Liver (tissue), 9 donors: ENCODE results near the gene MS4A7. TPM values are rescaled to one million over a fixed set of nuclear protein-coding genes. Genes with fewer than 3 reads are reported as not detected.
A peak's percentile ranks its signal among the peaks of the same experiment; 100 is the strongest.
"Not testable (repeated sequence)": the region's sequence is repeated elsewhere in the genome, so short reads cannot be mapped to it uniquely, and the experiment has no call there.

Experiments
- DNase-seq: peaks from one replicate; pipeline ENCODE4 v3.0.0-alpha.2; 2017; ENCODE audit warnings: low spot score
- H3K27ac ChIP-seq, 2 donors: one replicate each; pipeline ENCODE4 v1.7.0; 2013; ENCODE audit warnings: inconsistent platforms in 2 of 2, low read length in 2 of 2, control low read depth in 1 of 2, low read depth in 1 of 2, mild to moderate bottlenecking in 1 of 2
- H3K27me3 ChIP-seq, 4 donors: one replicate each; pipeline versions ENCODE4 v1.6.1 to v1.7.0; 2013; ENCODE audit warnings: low read length in 3 of 4, inconsistent platforms in 1 of 4, mild to moderate bottlenecking in 1 of 4, moderate library complexity in 1 of 4; ENCODE audit not compliant: control insufficient read depth in 4 of 4, insufficient read depth in 4 of 4
- H3K36me3 ChIP-seq, 4 donors: one replicate each; pipeline versions ENCODE4 v1.6.1 to v1.7.0; 2013; ENCODE audit warnings: low read length in 3 of 4, mild to moderate bottlenecking in 3 of 4, low read depth in 1 of 4, moderate library complexity in 1 of 4; ENCODE audit not compliant: control insufficient read depth in 4 of 4, insufficient read depth in 3 of 4
- H3K4me1 ChIP-seq, 4 donors: one replicate each; pipeline versions ENCODE4 v1.6.1 to v1.7.0; 2013; ENCODE audit warnings: low read length in 3 of 4, mild to moderate bottlenecking in 3 of 4, moderate library complexity in 1 of 4; ENCODE audit not compliant: control insufficient read depth in 4 of 4, insufficient read depth in 4 of 4
- H3K4me3 ChIP-seq, 3 donors: one replicate each; pipeline versions ENCODE4 v1.6.1 to v1.7.0; 2013; ENCODE audit warnings: low read length in 3 of 3, control low read depth in 1 of 3, low read depth in 1 of 3, mild to moderate bottlenecking in 1 of 3
- H3K9ac ChIP-seq, 2 donors: one replicate each; pipeline ENCODE4 v1.7.0; 2013; ENCODE audit warnings: low read length in 2 of 2, mild to moderate bottlenecking in 2 of 2, moderate library complexity in 2 of 2, control low read depth in 1 of 2, low read depth in 1 of 2
- H3K9me3 ChIP-seq, 4 donors: one replicate each; pipeline versions ENCODE4 v1.6.1 to v1.7.0; 2013; ENCODE audit warnings: low read length in 3 of 4; ENCODE audit not compliant: control insufficient read depth in 4 of 4
- ATF3 ChIP-seq: IDR thresholded peaks from 2 replicates; pipeline ENCODE4 v1.6.1; 2016; ENCODE audit warnings: antibody characterized with exemption
- CTCF ChIP-seq: fragments of 150-350 bp; IDR thresholded peaks from 2 replicates; pipeline ENCODE4 v1.5.1; 2017; ENCODE audit warnings: improper control_type of control experiment, low read depth, low read length; ENCODE audit not compliant: missing input control
- FOXA1 ChIP-seq: IDR thresholded peaks from 2 replicates; pipeline ENCODE4 v1.6.1; 2016; ENCODE audit warnings: antibody characterized with exemption
- JUND ChIP-seq, 2 donors: IDR thresholded peaks; 2 replicates each; pipeline ENCODE4 v1.6.1; 2016; ENCODE audit warnings: antibody characterized with exemption in 2 of 2
- MAX ChIP-seq: IDR thresholded peaks from 2 replicates; pipeline ENCODE4 v1.6.1; 2016; ENCODE audit warnings: antibody characterized with exemption
- NR2F2 ChIP-seq: IDR thresholded peaks from 2 replicates; pipeline ENCODE4 v1.6.1; 2016; ENCODE audit warnings: antibody characterized with exemption
- RAD21 ChIP-seq, 2 donors: IDR thresholded peaks; 2 replicates each; pipeline ENCODE4 v1.6.1; 2016; ENCODE audit warnings: antibody characterized with exemption in 2 of 2, mild to moderate bottlenecking in 2 of 2
- REST ChIP-seq: IDR thresholded peaks from 2 replicates; pipeline ENCODE4 v1.6.1; 2016; ENCODE audit warnings: antibody characterized with exemption, mild to moderate bottlenecking
- RXRA ChIP-seq, 2 donors: IDR thresholded peaks; 2 replicates each; pipeline ENCODE4 v1.6.1; 2017 to 2018; ENCODE audit warnings: antibody characterized with exemption in 2 of 2, mild to moderate bottlenecking in 1 of 2
- TAF1 ChIP-seq: conservative IDR thresholded peaks from 2 replicates; pipeline ENCODE4 v1.6.1; 2016; ENCODE audit warnings: antibody characterized with exemption, mild to moderate bottlenecking
- WGBS: extraction: QIAGEN DNeasy Blood & Tissue Kit; methylation state at CpG from one replicate; pipeline ENCODE4 v1.1.7; 2013; 5-methylcytosine and 5-hydroxymethylcytosine counted together
- polyA plus RNA-seq, 2 donors: library from polyadenylated mRNA; stranded (reverse) in 1 of 2; unstranded in 1 of 2; fragments of 200-250 nt in 1 of 2; fragments of >200 nt in 1 of 2; fragmentation: Nextera tagmentation in 1 of 2; extraction: Ambion mirVana in 1 of 2; gene quantifications; one replicate each; pipeline versions ENCODE4 v1.2.1 to v1.2.3, GENCODE V29; 2013 to 2015
- total RNA-seq, 2 donors: library from RNA; depleted of rRNA; stranded (reverse); fragments of >200 nt; gene quantifications; one replicate each; pipeline ENCODE4 v1.2.3, GENCODE V29; 2014
- TF ChIP-seq, protein P1 (sequence below): IDR thresholded peaks from 2 replicates; pipeline ENCODE4 v1.6.1; 2016; ENCODE audit warnings: antibody characterized with exemption
- donor health status: healthy.
- donor health status: healthy.
- donor health status: healthy.
- donor health status: healthy.
- donor health status: healthy.

Gene MS4A7
- total and polyA plus RNA-seq, 4 donors: 16.3 to 50.0 (median 28.5) TPM

DNA sequence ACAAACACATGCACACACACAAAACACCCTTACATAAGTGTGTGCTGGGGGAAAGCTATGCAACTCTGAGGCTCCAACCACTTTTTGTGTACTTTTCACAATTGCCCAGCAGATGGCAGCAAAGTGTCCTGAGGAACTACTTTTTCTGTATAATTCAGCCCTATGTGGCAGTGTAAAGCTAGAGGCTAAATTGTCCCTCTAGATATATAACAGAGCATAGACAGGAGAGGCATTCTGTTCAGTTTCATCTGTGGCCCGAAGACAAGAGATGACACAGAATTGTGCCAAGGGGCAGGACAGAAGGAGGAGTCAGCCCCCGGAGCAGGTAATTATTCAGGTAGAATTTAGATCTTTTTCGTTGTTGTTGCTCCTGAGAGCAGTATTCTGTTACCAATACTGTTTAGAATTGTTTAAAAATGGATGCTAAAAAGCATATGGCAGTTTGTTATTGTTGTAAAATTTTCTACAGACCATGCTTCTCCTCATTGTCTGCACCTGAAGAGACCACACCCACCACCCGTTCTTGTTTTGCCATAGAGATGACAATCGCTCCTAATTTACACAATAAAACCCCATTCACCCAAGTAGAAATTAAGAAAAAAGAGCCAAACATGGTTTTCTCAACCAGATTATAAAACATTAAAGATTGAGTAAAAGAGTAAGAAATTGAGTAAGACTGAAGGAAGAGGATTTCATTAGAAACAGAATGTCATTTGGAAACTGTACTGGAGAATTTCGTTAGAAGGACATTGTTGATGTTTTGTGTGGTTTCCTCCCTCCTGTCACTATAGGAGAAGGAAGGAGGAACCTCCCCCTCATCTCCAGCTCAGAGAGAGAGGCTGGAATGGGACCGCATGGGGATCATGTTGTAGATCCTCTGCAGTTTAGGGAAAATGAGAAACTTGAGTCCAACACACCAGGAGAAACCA lies 14.5 kb upstream of the MS4A7 start:
- Histone ChIP-seq H3K27ac (no peak overlapping the region), H3K9ac (no peak overlapping the region), H3K27me3 (peaks cover 0 to 6% (median 0%) of the 10 kb centered on the region in 4 donors), H3K4me1 (no peaks in the 10 kb centered on the region), H3K36me3 (no peaks in the 10 kb centered on the region), H3K4me3 (no peak overlapping the region), H3K9me3 (peaks cover 5 to 13% (median 9%) of the 10 kb centered on the region in 4 donors)
- DNase-seq: peak; percentile 61
- TF ChIP-seq, protein P1, sequence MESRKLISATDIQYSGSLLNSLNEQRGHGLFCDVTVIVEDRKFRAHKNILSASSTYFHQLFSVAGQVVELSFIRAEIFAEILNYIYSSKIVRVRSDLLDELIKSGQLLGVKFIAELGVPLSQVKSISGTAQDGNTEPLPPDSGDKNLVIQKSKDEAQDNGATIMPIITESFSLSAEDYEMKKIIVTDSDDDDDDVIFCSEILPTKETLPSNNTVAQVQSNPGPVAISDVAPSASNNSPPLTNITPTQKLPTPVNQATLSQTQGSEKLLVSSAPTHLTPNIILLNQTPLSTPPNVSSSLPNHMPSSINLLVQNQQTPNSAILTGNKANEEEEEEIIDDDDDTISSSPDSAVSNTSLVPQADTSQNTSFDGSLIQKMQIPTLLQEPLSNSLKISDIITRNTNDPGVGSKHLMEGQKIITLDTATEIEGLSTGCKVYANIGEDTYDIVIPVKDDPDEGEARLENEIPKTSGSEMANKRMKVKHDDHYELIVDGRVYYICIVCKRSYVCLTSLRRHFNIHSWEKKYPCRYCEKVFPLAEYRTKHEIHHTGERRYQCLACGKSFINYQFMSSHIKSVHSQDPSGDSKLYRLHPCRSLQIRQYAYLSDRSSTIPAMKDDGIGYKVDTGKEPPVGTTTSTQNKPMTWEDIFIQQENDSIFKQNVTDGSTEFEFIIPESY: no peak
- TF ChIP-seq RXRA (IDR thresholded peaks at IDR 0.05) (no peak), REST (no peak), NR2F2 (no peak), FOXA1 (no peak), RAD21 (IDR thresholded peaks at IDR 0.05) (peak; percentile 82 to 90), TAF1 (no peak), JUND (IDR thresholded peaks at IDR 0.05) (no peak), ATF3 (no peak), MAX (no peak), CTCF (peak; percentile 70)
- WGBS: 46% methylated on average over 7 of the region's 7 CpGs

DNA sequence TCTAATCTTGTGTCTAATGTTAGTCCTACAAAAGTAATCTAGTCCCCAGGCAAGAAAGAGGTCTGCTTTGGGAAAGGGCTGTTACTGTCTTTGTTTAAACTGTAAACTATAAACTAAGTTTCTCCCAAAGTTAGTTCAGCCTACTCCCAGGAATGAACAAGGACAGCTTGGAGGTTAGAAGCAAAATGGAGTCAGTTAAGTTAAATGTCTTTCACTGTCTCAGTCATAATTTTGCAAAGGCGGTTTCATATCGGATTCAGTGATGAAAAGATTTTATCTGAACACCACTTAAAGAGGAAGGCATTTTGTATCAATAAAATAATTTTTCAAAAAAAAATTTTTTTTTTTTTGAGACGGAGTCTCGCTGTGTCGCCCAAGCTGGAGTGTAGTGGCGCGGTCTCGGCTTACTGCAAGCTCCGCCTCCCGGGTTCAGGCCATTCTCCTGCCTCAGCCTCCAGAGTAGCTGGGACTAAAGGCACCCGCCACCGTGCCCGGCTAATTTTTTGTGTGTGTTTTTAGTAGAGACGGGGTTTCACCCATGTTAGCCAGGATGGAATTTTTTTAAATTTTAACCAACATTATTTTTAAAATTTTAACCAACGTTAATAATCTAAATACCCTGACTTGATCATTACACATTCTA lies 11.9 kb upstream of the MS4A7 start:
- 83% methylated on average over 15 of the region's 15 CpGs for WGBS
- not testable (repeated sequence) for H3K9ac ChIP-seq, H3K9me3 ChIP-seq, DNase-seq, H3K4me1 ChIP-seq, H3K27ac ChIP-seq, H3K4me3 ChIP-seq, H3K36me3 ChIP-seq, H3K27me3 ChIP-seq
